GM19193 (cell line): Measurements from ENCODE around the gene RBM8A.

Source experiments
- POLR2A ChIP-seq: IDR thresholded peaks from 4 replicates; pipeline ENCODE4 v1.6.1; 2011; ENCODE audit not compliant: insufficient read depth, insufficient read length; ENCODE audit errors: extremely low read depth

The RBM8A gene

DNA sequence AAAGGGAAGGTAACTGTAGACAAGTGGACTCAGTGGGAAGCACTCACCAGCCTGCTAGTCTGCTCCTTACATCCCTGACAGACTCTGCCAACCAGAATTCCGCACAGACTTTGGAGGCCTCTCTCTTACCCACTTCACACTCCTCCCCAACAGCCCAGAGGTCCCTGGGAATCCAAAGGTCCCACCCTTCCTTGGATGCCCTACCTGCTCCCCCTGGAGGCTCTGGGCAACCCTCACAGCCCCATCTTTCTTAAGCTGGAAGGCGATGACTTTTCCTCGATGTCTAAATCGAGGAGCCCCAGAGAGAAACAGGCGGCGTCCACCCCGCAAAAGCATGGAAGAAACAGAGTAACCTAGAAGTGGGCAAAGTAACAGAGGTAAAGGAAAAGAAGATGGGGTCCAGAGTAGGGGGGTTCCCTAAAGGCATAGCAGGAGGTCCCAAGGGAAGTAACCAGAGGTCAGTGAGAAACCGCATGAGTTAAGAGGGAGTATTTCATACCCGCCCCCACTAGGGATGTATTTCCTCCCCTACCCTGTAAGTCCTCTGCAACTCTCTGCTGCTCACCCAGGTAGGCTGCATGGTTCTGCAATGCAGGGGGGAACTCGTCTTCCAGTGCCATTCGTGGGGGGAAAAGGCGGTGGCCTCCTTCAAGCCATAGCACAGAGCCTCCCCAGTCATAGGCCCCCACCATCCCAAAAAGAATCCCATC, 25.8 kb downstream of the RBM8A start:
- no peak for TF ChIP-seq POLR2A

DNA sequence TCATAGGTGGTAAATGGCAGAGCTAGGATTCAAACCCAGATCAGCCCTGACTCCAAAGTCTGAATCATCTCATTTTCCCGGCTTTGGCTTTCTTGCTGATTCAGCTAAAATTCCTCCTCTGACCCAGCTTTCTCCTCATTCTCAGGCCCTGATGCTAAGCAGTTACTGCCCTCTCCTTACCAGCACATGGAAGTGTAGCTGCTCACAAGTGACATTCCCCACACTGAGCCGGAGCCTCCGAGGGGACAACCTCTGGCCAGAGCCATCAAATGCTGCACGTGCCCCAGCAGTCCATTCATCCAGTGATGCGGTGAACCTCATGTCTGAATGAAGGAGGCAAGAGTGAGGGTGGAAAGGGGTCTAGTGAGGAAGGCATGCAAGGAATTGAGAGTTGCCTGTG, 28.5 kb downstream of the RBM8A start:
- no peak for TF ChIP-seq POLR2A

DNA sequence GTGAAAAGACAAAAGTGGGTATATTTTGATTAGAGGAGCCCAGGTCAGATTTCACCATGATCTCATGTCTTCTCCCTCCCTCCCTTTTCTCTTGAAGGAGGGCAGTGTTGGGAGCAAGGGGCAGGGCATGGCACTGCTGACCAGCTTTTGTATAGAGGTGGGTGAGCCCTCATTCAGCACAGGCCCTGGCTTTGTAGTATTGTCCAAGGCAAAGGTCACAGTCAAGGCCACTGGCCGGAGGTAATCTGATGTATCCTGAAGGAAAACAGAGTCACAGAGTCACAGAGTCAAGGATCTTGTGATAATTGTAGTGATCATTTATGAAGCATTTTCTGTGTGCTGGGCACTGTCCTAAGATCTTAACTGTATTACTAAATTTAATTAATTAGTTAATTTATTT, 29.3 kb downstream of the RBM8A start:
- TF ChIP-seq POLR2A = no peak

DNA sequence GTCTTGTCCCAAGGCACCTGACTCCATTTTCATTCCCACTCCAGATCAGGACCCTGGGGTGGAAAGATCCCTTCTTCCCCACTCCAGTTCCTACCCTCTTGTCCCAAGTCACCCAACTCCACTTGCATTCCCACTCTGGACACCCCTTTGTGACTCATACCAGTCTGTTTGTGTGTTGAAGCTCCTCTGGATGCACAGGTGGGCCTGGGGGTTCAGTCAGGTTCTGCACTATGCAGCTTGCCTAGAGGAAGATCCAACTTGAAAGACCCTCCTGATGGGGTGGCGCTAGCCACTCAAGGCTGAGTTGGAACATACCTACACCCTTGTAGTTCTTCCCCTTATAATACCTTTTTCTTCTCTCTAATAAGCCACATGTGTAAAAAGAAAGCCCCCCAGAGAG, 31.8 kb downstream of the RBM8A start:
- no peak for TF ChIP-seq POLR2A

DNA sequence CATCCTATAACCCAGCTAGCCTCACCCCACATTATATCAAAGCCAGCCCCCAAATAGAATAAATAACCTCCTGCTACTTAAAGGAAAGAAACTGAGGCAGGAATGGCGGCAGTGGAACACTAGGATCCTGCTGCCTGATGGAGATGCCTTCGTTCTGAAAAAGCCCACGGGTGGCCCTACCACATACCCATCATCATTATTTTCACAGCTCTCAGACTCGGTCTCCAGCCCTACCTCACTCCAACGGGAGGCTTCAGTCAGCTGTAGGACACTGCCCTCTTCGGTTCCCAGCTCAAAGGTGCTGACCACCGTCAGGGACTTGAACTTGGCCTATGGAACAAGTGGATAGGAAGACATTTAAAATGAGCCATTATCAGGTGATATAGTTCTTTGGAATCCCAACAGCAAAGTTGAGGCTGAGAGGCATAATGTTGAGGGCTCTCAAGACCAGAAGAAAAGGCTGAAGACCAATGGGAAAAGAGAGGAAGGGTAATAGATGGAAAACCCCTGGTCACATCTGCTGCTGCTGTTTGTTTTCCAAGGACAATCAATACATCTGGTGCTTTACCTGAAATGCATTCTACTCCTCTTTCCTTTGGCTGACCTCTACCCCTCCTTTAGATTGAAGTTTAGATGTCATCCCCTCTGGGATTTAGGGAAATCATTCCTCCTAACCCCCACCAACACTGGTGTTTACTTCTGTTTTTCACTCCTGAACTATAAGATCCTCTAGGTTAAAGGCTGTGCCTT, 33.8 kb downstream of the RBM8A start:
- TF ChIP-seq POLR2A = no peak

DNA sequence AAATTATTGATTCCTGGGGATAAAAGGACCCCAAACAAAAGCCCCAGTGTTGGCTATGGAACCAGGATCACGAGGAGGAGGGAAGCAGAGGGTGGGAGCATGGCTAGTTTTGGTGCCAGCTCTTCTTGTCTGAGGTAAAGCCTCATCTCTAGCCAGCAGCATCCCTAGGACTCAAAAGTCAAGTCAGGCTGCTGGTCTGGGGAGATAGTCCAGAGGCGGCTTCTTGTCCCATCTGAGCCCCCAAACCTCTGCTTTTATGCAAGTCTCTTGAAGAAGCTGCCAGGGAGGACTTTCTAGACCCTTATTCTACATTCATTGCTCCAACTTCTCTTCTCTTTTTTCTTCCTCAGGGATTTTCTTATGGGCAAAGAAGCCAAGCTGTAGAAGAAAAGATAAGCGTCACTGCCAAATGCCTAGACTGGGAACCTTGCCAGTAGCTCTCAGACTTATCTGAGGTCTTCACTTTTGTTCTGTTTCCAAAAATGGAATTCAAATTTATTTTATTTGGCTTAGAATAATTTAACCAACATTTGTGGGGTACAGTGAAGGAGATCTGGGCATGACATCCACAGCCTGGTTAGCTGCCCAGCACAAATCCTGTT, 34.7 kb downstream of the RBM8A start:
- no peak for TF ChIP-seq POLR2A

DNA sequence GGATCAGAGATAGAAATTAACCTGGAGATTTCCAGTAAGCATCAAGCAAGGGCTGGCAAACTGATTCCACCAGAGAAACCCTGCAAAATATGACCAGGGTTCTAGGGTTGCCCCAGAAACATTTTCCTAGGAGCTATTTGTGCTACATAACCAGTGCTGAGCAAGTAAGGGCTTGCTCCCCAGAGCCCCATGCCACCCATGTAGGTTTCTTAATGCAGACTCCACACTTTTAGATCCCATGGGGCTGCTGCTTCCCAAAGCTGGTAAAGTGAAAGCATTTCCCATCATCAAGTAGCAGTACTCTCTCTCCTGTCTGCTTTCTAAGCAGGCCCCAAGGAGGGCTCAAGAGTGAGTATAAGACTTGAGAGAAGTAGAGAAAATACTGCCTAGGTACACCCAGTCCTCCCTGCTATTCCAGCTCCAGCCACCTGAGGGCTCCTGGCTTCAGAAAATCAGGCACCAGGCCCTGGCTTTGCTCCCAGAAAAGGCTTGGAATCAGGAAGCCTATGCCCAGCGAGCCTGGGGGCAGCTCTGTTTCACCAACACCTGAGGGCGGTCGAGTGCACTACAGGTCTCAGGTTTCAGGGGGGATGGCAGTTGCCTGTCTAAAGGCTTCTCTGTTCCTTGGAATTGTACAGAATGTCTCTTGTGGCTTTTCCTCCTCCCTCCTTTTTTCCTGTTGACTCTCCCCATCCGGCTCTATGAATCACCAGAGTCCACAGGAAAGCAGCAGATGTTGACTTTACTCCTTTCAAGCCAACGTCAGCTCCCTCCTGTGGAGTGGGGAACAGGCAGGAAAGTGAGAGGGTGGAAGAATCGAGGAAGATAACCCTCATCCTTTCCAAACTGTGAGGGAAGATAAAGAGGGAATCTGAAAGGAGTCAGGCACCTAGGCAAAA, 35.4 kb downstream of the RBM8A start:
- no peak for TF ChIP-seq POLR2A

DNA sequence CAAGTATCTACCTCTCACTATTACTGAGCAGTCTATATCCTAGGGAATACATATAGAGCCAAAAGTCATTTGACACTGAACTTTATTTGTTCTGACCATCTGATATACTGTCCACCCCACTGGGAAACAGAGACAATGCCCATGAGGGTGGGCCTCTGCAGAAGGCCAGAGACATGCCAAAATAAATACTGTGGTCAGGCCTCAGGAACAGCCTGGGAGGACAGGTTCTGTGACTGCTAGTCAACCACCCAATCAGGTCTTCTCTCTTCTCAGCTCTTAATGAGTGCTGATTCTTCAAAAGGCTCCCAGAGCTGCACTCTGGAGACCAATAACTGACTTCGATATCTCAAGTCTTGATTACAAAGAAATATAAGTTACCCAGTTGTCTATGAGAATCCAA, 36.1 kb downstream of the RBM8A start:
- no peak for TF ChIP-seq POLR2A

DNA sequence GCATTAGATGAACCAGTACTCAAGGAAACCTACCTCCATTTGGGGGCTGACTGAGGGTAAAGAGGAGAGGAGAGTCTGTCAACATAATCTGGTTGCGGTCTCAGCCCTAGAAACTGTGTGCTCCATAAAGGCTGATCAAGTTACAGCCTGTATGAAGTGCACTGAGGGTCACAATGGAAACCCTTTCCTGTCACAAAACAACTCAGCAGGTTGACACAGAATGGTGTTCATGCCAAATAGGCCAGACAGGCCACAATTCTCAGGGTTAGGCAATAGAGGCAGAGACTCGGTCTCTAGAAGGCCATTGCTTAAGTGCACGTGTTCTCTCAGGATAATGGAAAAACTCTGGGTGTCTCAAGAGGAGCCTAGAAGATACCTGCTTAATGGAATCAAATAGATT, 37.6 kb downstream of the RBM8A start:
- no peak for TF ChIP-seq POLR2A

DNA sequence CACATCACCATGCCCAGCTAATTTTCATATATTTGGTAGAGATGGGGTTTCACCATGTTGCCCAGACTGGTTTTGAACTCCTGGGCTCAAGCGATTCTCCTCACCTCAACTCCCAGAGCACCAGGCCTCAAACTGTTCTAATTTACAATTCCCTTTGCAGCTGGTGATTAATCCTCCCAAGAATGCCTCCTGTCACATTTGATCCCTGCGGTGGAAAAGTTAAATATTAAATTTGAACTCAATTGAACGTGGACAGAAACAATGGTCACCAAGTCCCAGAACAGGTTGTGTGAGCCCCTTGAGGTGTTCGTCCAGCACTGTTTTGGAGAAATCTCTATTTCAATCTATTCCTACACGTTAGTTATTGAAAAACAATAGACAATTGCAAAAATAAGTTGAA, 39.7 kb downstream of the RBM8A start:
- no peak for TF ChIP-seq POLR2A

DNA sequence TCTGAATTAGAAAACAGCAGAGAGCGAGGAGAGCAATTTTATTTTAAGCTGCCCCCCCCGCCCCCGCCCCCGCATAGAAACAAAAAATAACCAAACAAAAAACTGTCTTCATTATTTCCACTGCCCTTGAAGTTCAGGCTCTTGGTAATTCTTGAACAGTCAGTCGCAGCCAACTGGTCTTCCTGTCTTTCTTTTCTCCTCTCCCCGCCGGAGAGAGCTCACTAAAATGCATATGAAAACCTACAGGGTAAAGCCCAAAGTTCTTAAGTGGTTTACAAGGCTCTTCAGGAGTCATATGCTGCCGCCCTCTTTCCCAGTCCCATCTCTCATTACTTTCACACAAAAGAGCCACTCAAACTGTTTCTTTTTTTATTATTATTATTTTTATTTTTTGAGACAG, 40.5 kb downstream of the RBM8A start:
- TF ChIP-seq POLR2A = no peak

DNA sequence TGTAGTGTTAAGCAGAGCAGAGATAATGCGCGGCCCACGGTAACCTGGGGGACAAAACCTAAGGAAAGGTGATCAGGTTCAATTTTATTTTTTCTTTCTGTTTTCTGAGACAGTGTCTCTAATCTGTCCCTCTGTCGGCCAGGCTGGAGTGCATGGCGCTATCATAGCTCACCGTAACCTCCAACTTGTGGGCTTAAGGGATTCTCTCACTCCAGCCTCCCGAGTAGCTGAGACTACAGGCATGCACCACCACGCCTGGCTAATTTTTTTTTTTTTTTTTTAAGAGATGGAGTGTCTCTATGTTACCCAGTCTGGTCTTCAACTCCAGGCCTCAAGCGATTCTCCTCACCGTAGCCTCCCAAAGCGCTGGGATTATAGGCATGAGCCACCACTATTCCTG, 40.9 kb downstream of the RBM8A start:
- TF ChIP-seq POLR2A = no peak

DNA sequence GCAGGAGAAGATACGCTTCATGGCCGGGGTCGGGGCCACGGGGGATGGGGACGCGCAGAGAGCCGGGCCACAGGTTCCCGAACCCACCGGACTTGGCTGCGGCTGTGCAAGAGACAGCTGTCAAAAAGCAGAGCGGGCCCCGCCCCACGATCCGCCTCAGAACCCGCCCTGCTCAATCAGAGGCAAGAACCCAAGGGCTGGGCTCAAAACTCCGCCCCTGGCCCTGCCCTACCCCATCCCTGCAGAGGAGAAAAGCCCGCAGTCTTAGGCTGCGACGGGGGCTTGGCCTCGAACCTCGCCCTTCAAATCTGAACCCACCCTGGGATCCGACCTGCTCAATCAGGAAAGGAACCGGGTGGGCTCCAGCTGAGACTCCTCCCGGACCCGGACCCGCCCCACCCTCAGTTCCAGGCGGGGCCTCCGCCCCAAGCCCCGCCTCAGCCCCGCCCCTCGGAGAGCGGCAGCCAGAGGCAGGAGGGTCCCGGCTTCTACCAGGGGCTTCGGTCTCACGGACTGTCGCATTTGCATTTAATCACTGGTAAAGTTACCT, 41.5 kb downstream of the RBM8A start, which contains the start of gene ANKRD35:
Gene ANKRD35 (minus strand): TSS at position 129 of the 550 bp plus-strand sequence. CDS start 108 bp downstream, at position 21.
- no peak for TF ChIP-seq POLR2A

DNA sequence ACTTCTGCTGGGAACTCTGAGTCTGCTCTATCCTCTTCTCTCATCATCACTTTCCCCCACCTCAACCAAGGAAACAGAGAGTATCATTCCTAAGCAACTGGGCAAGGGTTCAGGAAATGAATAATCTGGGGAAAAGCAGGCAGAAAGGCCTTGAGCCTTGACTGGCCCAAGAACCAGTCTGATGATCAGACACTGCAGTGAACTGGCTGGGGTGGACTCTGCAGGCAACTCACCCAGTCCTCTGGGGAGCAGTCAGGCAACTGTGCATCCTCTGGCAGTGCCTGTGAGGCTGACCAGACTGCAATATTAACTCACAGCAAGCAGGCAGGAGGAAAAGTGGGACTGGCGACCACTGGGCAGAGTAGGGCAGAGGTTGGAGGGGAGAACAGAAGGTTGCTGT, 42.6 kb downstream of the RBM8A start:
- TF ChIP-seq POLR2A = no peak

DNA sequence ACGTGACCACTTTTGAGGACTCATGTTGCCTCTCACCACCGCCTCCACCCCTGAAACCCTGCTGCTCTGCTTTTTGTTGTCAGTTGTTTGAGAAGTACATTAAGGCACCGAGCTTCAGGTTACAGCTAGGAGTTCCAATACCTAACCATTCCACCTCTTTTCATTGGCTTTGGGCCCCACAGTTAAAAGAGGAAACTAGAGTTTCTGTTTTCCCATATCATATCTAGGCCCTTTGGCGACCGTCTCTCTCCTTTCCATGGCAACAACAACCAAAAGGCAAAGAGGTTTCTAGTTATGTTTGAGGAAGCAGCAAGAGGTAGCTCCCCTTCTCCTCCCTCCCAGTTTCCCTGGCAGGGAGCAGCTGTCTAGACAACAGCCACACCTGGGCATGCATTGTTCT, 47.5 kb downstream of the RBM8A start:
- no peak for TF ChIP-seq POLR2A

DNA sequence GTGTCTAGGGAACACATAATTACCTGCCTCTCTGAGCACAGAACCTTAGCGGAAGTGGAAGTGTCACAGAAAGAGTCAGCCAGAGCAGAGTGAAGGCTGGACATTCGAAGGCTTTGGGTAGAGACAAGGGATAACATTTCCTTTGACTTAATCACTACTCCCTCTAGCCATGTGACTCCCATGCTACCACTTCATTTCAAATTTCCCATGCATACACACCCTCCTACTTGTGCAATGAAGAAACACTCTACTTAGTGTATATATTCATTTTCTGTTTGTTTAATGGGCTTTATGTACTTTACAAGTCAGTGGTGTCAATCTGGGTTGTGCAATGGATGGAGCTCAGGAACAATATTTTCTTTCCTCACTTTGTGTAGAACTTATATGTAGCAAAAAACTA, 48.6 kb downstream of the RBM8A start:
- no peak for TF ChIP-seq POLR2A
